Raji (cell line): ENCODE measurements around the gene BHLHE23.

Source experiments
- POLR2A ChIP-seq: IDR thresholded peaks from 2 replicates; pipeline ENCODE4 v1.6.1; 2011; ENCODE audit warnings: low read depth, low read length, control low read depth; ENCODE audit not compliant: insufficient read depth

Gene BHLHE23

GRCh38 chr20:63007646-63008488, 1.1 kb upstream of the BHLHE23 start:
- TF ChIP-seq POLR2A: no peak

- no peak for TF ChIP-seq POLR2A
These were observed 539 bp upstream of the BHLHE23 start for GRCh38 chr20:63007360-63007645.

GRCh38 chr20:63005862-63006539, 763 bp downstream of the BHLHE23 start:
- no peak for TF ChIP-seq POLR2A

- TF ChIP-seq POLR2A: no peak
These were observed 1.4 kb downstream of the BHLHE23 start for GRCh38 chr20:63005365-63005861.

- TF ChIP-seq POLR2A: no peak
These were observed 2.0 kb downstream of the BHLHE23 start for GRCh38 chr20:63004607-63005364.

- TF ChIP-seq POLR2A: no peak
These were observed 3.2 kb downstream of the BHLHE23 start for GRCh38 chr20:63003546-63003945.

- no peak for TF ChIP-seq POLR2A
These were observed 4.3 kb downstream of the BHLHE23 start for GRCh38 chr20:63002511-63002910.

- TF ChIP-seq POLR2A: no peak
These were observed 5.8 kb downstream of the BHLHE23 start for GRCh38 chr20:63000958-63001357.

GRCh38 chr20:63000036-63000435, 6.7 kb downstream of the BHLHE23 start:
- no peak for TF ChIP-seq POLR2A

GRCh38 chr20:62999580-62999979, 7.2 kb downstream of the BHLHE23 start:
- no peak for TF ChIP-seq POLR2A

- TF ChIP-seq POLR2A: no peak
These were observed 8.3 kb downstream of the BHLHE23 start for GRCh38 chr20:62998449-62998848.

- no peak for TF ChIP-seq POLR2A
These were observed 9.2 kb downstream of the BHLHE23 start for GRCh38 chr20:62997417-62998035.

- TF ChIP-seq POLR2A: no peak
These were observed 10.2 kb downstream of the BHLHE23 start for GRCh38 chr20:62996596-62996982.

- no peak for TF ChIP-seq POLR2A
These were observed 10.7 kb downstream of the BHLHE23 start for GRCh38 chr20:62995898-62996595.

- no peak for TF ChIP-seq POLR2A
These were observed 11.3 kb downstream of the BHLHE23 start for GRCh38 chr20:62995481-62995880.
